Calu3 (cell line): ENCODE data around the gene EGFR. TPM values are rescaled to one million over a fixed set of nuclear protein-coding genes. Genes with fewer than 3 reads are reported as not detected.

Source experiments
- BruUV-seq: library from RNA; stranded (reverse); fragments of 400-500 nt; replicated peaks from 2 replicates; lab custom pipeline; 2021; lab: Mats Ljungman, UMichigan
- CTCF ChIA-PET: fragments of 300-600 bp; sonication (Branson Sonifier 250); formaldehyde crosslinking; loops from one replicate; lab custom pipeline; 2022; ENCODE audit warnings: antibody characterized with exemption; lab: Charles Lee
- DNase-seq: peaks from one replicate; pipeline ENCODE4 v3.0.0; 2022
- H3K27ac Mint-ChIP-seq: one replicate; pipeline ENCODE4 v1.8.0; 2022; ENCODE audit warnings: mixed read lengths; ENCODE audit not compliant: unreplicated experiment
- H3K27me3 Mint-ChIP-seq: one replicate; pipeline ENCODE4 v1.8.0; 2022; ENCODE audit warnings: mixed read lengths; ENCODE audit not compliant: unreplicated experiment
- H3K36me3 Mint-ChIP-seq: one replicate; pipeline ENCODE4 v1.8.0; 2022; ENCODE audit warnings: mild to moderate bottlenecking, moderate library complexity, mixed read lengths; ENCODE audit not compliant: insufficient read depth, unreplicated experiment
- H3K4me1 Mint-ChIP-seq: one replicate; pipeline ENCODE4 v1.8.0; 2022; ENCODE audit warnings: mild to moderate bottlenecking, low read depth, mixed read lengths; ENCODE audit not compliant: unreplicated experiment
- H3K4me3 Mint-ChIP-seq: one replicate; pipeline ENCODE4 v1.8.0; 2022; ENCODE audit warnings: mild to moderate bottlenecking, low read depth, moderate library complexity, mixed read lengths; ENCODE audit not compliant: unreplicated experiment
- H3K9me3 Mint-ChIP-seq: one replicate; pipeline ENCODE4 v1.8.0; 2022; ENCODE audit warnings: low read depth, mixed read lengths; ENCODE audit not compliant: unreplicated experiment
- intact Hi-C: fragments of 100-400 bp; cut with micrococcal nuclease; formaldehyde crosslinking; loops from one replicate; pipeline ENCODE4 v1.10.0; 2022; ENCODE audit not compliant: unreplicated experiment
- total RNA-seq: library from RNA; stranded (reverse); gene quantifications from 2 replicates; pipeline ENCODE4 v1.2.3, GENCODE V29; 2022
- TF ChIP-seq, protein P1 (sequence below): fragments of 200-600 bp; IDR thresholded peaks from one replicate; pipeline ENCODE4 v1.8.0; 2022; ENCODE audit warnings: antibody characterized with exemption; ENCODE audit not compliant: unreplicated experiment

EGFR gene
- total RNA-seq, 1 experiment from 2014 or later = 87.4 TPM

DNA sequence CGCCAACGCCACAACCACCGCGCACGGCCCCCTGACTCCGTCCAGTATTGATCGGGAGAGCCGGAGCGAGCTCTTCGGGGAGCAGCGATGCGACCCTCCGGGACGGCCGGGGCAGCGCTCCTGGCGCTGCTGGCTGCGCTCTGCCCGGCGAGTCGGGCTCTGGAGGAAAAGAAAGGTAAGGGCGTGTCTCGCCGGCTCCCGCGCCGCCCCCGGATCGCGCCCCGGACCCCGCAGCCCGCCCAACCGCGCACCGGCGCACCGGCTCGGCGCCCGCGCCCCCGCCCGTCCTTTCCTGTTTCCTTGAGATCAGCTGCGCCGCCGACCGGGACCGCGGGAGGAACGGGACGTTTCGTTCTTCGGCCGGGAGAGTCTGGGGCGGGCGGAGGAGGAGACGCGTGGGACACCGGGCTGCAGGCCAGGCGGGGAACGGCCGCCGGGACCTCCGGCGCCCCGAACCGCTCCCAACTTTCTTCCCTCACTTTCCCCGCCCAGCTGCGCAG, 424 bp downstream of the EGFR start:
- H3K9me3 Mint-ChIP-seq = no peaks in the 10 kb centered on the region
- no peaks in the 10 kb centered on the region for H3K27me3 Mint-ChIP-seq
- no TSS peak for BruUV-seq
- intact Hi-C loops = loop anchor here (2.0 kb wide), 1 partner anchor 244 kb away; no protein-coding TSS in a partner anchor
- peak; percentile 78 for DNase-seq
- peaks cover 43% of the 10 kb centered on the region for H3K4me1 Mint-ChIP-seq
- CTCF ChIA-PET = interaction anchor here (0.5 to 2.7 kb wide), 3 partner anchors 11 to 141 kb away, joined by 4 to 13 read pairs (median 4); no protein-coding TSS in a partner anchor
- peak overlapping the region; percentile 84 for H3K27ac Mint-ChIP-seq
- peak overlapping the region; percentile 84 for H3K4me3 Mint-ChIP-seq
- peaks cover 53% of the 10 kb centered on the region for H3K36me3 Mint-ChIP-seq
- TF ChIP-seq, protein P1, sequence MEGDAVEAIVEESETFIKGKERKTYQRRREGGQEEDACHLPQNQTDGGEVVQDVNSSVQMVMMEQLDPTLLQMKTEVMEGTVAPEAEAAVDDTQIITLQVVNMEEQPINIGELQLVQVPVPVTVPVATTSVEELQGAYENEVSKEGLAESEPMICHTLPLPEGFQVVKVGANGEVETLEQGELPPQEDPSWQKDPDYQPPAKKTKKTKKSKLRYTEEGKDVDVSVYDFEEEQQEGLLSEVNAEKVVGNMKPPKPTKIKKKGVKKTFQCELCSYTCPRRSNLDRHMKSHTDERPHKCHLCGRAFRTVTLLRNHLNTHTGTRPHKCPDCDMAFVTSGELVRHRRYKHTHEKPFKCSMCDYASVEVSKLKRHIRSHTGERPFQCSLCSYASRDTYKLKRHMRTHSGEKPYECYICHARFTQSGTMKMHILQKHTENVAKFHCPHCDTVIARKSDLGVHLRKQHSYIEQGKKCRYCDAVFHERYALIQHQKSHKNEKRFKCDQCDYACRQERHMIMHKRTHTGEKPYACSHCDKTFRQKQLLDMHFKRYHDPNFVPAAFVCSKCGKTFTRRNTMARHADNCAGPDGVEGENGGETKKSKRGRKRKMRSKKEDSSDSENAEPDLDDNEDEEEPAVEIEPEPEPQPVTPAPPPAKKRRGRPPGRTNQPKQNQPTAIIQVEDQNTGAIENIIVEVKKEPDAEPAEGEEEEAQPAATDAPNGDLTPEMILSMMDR = no peak

DNA sequence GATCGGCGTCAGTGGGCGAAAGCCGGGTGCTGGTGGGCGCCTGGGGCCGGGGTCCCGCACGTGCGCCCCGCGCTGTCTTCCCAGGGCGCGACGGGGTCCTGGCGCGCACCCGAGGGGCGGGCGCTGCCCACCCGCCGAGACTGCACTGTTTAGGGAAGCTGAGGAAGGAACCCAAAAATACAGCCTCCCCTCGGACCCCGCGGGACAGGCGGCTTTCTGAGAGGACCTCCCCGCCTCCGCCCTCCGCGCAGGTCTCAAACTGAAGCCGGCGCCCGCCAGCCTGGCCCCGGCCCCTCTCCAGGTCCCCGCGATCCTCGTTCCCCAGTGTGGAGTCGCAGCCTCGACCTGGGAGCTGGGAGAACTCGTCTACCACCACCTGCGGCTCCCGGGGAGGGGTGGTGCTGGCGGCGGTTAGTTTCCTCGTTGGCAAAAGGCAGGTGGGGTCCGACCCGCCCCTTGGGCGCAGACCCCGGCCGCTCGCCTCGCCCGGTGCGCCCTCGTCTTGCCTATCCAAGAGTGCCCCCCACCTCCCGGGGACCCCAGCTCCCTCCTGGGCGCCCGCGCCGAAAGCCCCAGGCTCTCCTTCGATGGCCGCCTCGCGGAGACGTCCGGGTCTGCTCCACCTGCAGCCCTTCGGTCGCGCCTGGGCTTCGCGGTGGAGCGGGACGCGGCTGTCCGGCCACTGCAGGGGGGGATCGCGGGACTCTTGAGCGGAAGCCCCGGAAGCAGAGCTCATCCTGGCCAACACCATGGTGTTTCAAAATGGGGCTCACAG, 1.1 kb downstream of the EGFR start:
- BruUV-seq = no TSS peak
- peak; percentile 72 for DNase-seq
- Mint-ChIP-seq H3K27ac (peak overlapping the region; percentile 84), H3K4me3 (peak overlapping the region; percentile 84), H3K4me1 (peaks cover 49% of the 10 kb centered on the region), H3K27me3 (no peaks in the 10 kb centered on the region), H3K9me3 (no peaks in the 10 kb centered on the region), H3K36me3 (peaks cover 53% of the 10 kb centered on the region)
- intact Hi-C loops = loop anchor here (2.0 to 10.0 kb wide), 4 partner anchors 53 to 245 kb away; no protein-coding TSS in a partner anchor
- TF ChIP-seq, protein P1 = no peak
- CTCF ChIA-PET = interaction anchor here (0.8 to 2.7 kb wide), 9 partner anchors 10 to 188 kb away, joined by 3 to 13 read pairs (median 4); no protein-coding TSS in a partner anchor

- Mint-ChIP-seq H3K27ac (peak overlapping the region; percentile 84), H3K4me1 (peaks cover 55% of the 10 kb centered on the region), H3K27me3 (no peaks in the 10 kb centered on the region), H3K36me3 (peaks cover 53% of the 10 kb centered on the region), H3K9me3 (no peaks in the 10 kb centered on the region), H3K4me3 (peak overlapping the region; percentile 84)
- TF ChIP-seq, protein P1 = no peak
- DNase-seq = peak; percentile 37
- CTCF ChIA-PET = interaction anchor here (0.6 to 2.7 kb wide), 10 partner anchors 23 to 189 kb away, joined by 3 to 13 read pairs (median 4); no protein-coding TSS in a partner anchor
- intact Hi-C loops = loop anchor here (2.0 to 10.0 kb wide), 3 partner anchors 52 to 234 kb away; no protein-coding TSS in a partner anchor
- BruUV-seq = no TSS peak
Observed at GRCh38 chr7:55020466-55020871, 1.7 kb downstream of the EGFR start.

DNA sequence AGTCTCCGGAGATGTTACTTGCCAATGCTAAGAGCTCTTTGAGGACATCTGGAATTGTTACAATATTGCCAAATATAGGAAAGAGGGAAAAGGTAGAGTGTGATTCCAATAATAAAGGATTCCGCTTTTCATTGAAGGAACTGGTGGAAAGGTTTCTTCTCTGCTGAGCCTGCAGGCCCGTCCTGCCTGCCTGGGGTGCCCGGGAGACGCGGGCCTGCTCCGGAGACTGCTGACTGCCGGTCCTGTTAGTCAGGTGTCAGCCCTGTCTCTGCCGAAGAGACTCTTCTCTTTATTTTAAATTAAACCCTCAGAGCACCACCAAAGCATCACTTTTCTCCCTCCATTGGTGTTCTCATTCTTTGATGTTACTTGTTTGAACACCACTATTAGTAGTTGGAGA, 2.2 kb downstream of the EGFR start:
- TF ChIP-seq, protein P1 = no peak
- H3K4me1 Mint-ChIP-seq = peaks cover 57% of the 10 kb centered on the region
- no peak for DNase-seq
- intact Hi-C loops = loop anchor here (2.0 to 10.0 kb wide), 3 partner anchors 52 to 234 kb away; no protein-coding TSS in a partner anchor
- no peaks in the 10 kb centered on the region for H3K9me3 Mint-ChIP-seq
- BruUV-seq = TSS peak; percentile 25
- H3K27me3 Mint-ChIP-seq = no peaks in the 10 kb centered on the region
- H3K27ac Mint-ChIP-seq = peak overlapping the region; percentile 84
- peak overlapping the region; percentile 84 for H3K4me3 Mint-ChIP-seq
- peaks cover 53% of the 10 kb centered on the region for H3K36me3 Mint-ChIP-seq
- CTCF ChIA-PET = interaction anchor here (0.6 to 2.7 kb wide), 8 partner anchors 22 to 189 kb away, joined by 3 to 13 read pairs (median 4); no protein-coding TSS in a partner anchor
